Measurements from ENCODE around the gene RNF212B. TPM values are rescaled to one million over a fixed set of nuclear protein-coding genes. Genes with fewer than 3 reads are reported as not detected.

Gene RNF212B
- total RNA-seq, 4 donors from 2014 or later = not detected

- Histone ChIP-seq H3K27me3 (no peaks in the 10 kb centered on the region), H3K9me3 (no peaks in the 10 kb centered on the region)
- intact Hi-C loops (cut with DNase I; ENCODE audit: low total_unique reads) = no loop called here
Measured at GRCh38 chr14:23206422-23207145, 31.2 kb upstream of the RNF212B start.

GRCh38 chr14:23207146-23207540, 30.6 kb upstream of the RNF212B start:
- Histone ChIP-seq H3K36me3 (no peaks in the 10 kb centered on the region), H3K27me3 (no peaks in the 10 kb centered on the region), H3K4me1 (no peaks in the 10 kb centered on the region), H3K27ac (no peak overlapping the region), H3K4me3 (no peak overlapping the region), H3K9me3 (no peaks in the 10 kb centered on the region)
- TF ChIP-seq POLR2A (IDR thresholded peaks at IDR 0.05) = no peak
- no peak for TF ChIP-seq CTCF (IDR thresholded peaks at IDR 0.05)
- intact Hi-C loops (cut with DNase I; ENCODE audit: low total_unique reads) = no loop called here
- DNase-seq = no peak

More at GRCh38 chr14:23206422-23207145, 31.2 kb upstream of the RNF212B start:
- Histone ChIP-seq H3K4me1 (no peaks in the 10 kb centered on the region), H3K27ac (no peak overlapping the region), H3K4me3 (no peak overlapping the region), H3K36me3 (no peaks in the 10 kb centered on the region)
- DNase-seq = no peak
- no peak for TF ChIP-seq POLR2A (IDR thresholded peaks at IDR 0.05)
- no peak for TF ChIP-seq CTCF (IDR thresholded peaks at IDR 0.05)

- DNase-seq = no peak
- H3K27me3 ChIP-seq = no peaks in the 10 kb centered on the region
- TF ChIP-seq CTCF (IDR thresholded peaks at IDR 0.05) (no peak), POLR2A (IDR thresholded peaks at IDR 0.05) (no peak)
- no peaks in the 10 kb centered on the region for H3K9me3 ChIP-seq
- no peak overlapping the region for H3K27ac ChIP-seq
- H3K4me1 ChIP-seq = no peaks in the 10 kb centered on the region
- H3K4me3 ChIP-seq = no peak overlapping the region
- intact Hi-C loops (cut with DNase I; ENCODE audit: low total_unique reads) = no loop called here
- no peaks in the 10 kb centered on the region for H3K36me3 ChIP-seq
Measured at GRCh38 chr14:23208324-23208723, 29.4 kb upstream of the RNF212B start.

- no peaks in the 10 kb centered on the region for H3K4me1 ChIP-seq
- intact Hi-C loops (cut with DNase I; ENCODE audit: low total_unique reads) = no loop called here
Measured at GRCh38 chr14:23209651-23210423, 27.9 kb upstream of the RNF212B start.

More at GRCh38 chr14:23209651-23210423, 27.9 kb upstream of the RNF212B start:
- Histone ChIP-seq H3K36me3 (no peaks in the 10 kb centered on the region), H3K4me3 (no peak overlapping the region), H3K9me3 (no peaks in the 10 kb centered on the region), H3K27ac (no peak overlapping the region), H3K27me3 (no peaks in the 10 kb centered on the region)
- TF ChIP-seq POLR2A (IDR thresholded peaks at IDR 0.05) (no peak), CTCF (IDR thresholded peaks at IDR 0.05) (no peak)
- no peak for DNase-seq
